Chondrocyte (in vitro differentiated cells): ENCODE results near the gene GRIN3A. TPM values are rescaled to one million over a fixed set of nuclear protein-coding genes. Genes with fewer than 3 reads are reported as not detected.

Source experiments
- DNase-seq: peaks from one replicate; pipeline ENCODE4 v3.0.0; 2021; ENCODE audit warnings: mixed read lengths, low spot score
- H3K27ac Mint-ChIP-seq: one replicate; pipeline ENCODE4 v1.8.0; 2021; ENCODE audit warnings: mild to moderate bottlenecking, moderate library complexity, mixed read lengths; ENCODE audit not compliant: unreplicated experiment
- H3K27me3 Mint-ChIP-seq: 2 replicates; pipeline ENCODE4 v1.8.0; 2021; ENCODE audit warnings: low read depth, mixed read lengths
- H3K36me3 Mint-ChIP-seq: 2 replicates; pipeline ENCODE4 v1.8.0; 2021; ENCODE audit warnings: low read depth, mixed read lengths
- H3K4me1 Mint-ChIP-seq: 2 replicates; pipeline ENCODE4 v1.8.0; 2021; ENCODE audit warnings: low read depth, mild to moderate bottlenecking, mixed read lengths
- H3K4me3 Mint-ChIP-seq: one replicate; pipeline ENCODE4 v1.8.0; 2021; ENCODE audit warnings: mild to moderate bottlenecking, moderate library complexity, mixed read lengths; ENCODE audit not compliant: unreplicated experiment
- H3K9me3 Mint-ChIP-seq: 2 replicates; pipeline ENCODE4 v1.8.0; 2021; ENCODE audit warnings: low read depth, mixed read lengths
- CTCF ChIP-seq: fragments of 200-600 bp; sonication (generic); IDR thresholded peaks from 2 replicates; pipeline ENCODE4 v1.5.0; 2021; ENCODE audit warnings: antibody characterized with exemption, mild to moderate bottlenecking, moderate library complexity
- long read RNA-seq: library from polyadenylated mRNA; stranded (forward); transcript quantifications from one replicate; pipeline ENCODE4 v2.0.0, GENCODE V29; 2021
- total RNA-seq: library from RNA; stranded (reverse); gene quantifications from 3 replicates; pipeline ENCODE4 v1.2.1, GENCODE V29; 2021

The GRIN3A gene
- total RNA-seq, result not detected in 3 replicates
- long read RNA-seq, result 0 reads

GRCh38 chr9:101738566-101739183 is at the start of gene GRIN3A:
GRIN3A (minus strand) TSS chr9:101738647; CDS start chr9:101737979, 668 bp downstream.
- Mint-ChIP-seq H3K4me1 (peaks cover 8% of the 10 kb centered on the region), H3K4me3 (peak within 1 kb of the TSS; percentile 75), H3K9me3 (peaks cover 5% of the 10 kb centered on the region), H3K27me3 (peaks cover 60% of the 10 kb centered on the region), H3K36me3 (no peaks in the 10 kb centered on the region), H3K27ac (no peak within 1 kb of the TSS)
- DNase-seq, result no peak
- peak; percentile 44 for TF ChIP-seq CTCF

- Mint-ChIP-seq H3K27me3 (peaks cover 9% of the 10 kb centered on the region), H3K4me3 (no peak overlapping the region), H3K36me3 (no peaks in the 10 kb centered on the region), H3K4me1 (no peaks in the 10 kb centered on the region), H3K9me3 (no peaks in the 10 kb centered on the region), H3K27ac (no peak overlapping the region)
- TF ChIP-seq CTCF, result no peak
- no peak for DNase-seq
These were observed 49.4 kb upstream of the GRIN3A start for GRCh38 chr9:101787891-101788290.

GRCh38 chr9:101778332-101778731 is 39.9 kb upstream of the GRIN3A start:
- Mint-ChIP-seq H3K36me3 (no peaks in the 10 kb centered on the region), H3K27ac (no peak overlapping the region), H3K4me3 (no peak overlapping the region), H3K9me3 (peaks cover 2% of the 10 kb centered on the region), H3K27me3 (peaks cover 10% of the 10 kb centered on the region), H3K4me1 (no peaks in the 10 kb centered on the region)
- TF ChIP-seq CTCF, result no peak
- DNase-seq, result no peak

GRCh38 chr9:101764472-101764871 is 26.0 kb upstream of the GRIN3A start:
- DNase-seq, result no peak
- no peak for TF ChIP-seq CTCF
- Mint-ChIP-seq H3K27me3 (peaks cover 6% of the 10 kb centered on the region), H3K27ac (no peak overlapping the region), H3K36me3 (no peaks in the 10 kb centered on the region), H3K4me1 (no peaks in the 10 kb centered on the region), H3K4me3 (no peak overlapping the region), H3K9me3 (peaks cover 3% of the 10 kb centered on the region)

- TF ChIP-seq CTCF, result no peak
- Mint-ChIP-seq H3K4me3 (no peak overlapping the region), H3K27me3 (peaks cover 5% of the 10 kb centered on the region), H3K27ac (no peak overlapping the region), H3K36me3 (no peaks in the 10 kb centered on the region), H3K9me3 (no peaks in the 10 kb centered on the region), H3K4me1 (no peaks in the 10 kb centered on the region)
- DNase-seq, result no peak
These were observed 20.0 kb upstream of the GRIN3A start for GRCh38 chr9:101758304-101758930.
